Measurements from ENCODE around the gene TFR2. TPM values are rescaled to one million over a fixed set of nuclear protein-coding genes. Genes with fewer than 3 reads are reported as not detected.

TFR2 gene
- total RNA-seq, 4 donors from 2014 or later: 0.43 to 2.0 TPM; not detected in 2

- Histone ChIP-seq H3K9me3 (no peaks in the 10 kb centered on the region), H3K4me3 (no peak overlapping the region), H3K27ac (no peak overlapping the region), H3K36me3 (no peaks in the 10 kb centered on the region), H3K4me1 (no peaks in the 10 kb centered on the region), H3K27me3 (no peaks in the 10 kb centered on the region)
- intact Hi-C loops (cut with DNase I; ENCODE audit: low total_unique reads): no loop called here
- no peak for DNase-seq
- TF ChIP-seq POLR2A (IDR thresholded peaks at IDR 0.05) (no peak), CTCF (IDR thresholded peaks at IDR 0.05) (no peak)
These were observed 64.2 kb downstream of the TFR2 start for GRCh38 chr7:100577103-100577502.

DNA sequence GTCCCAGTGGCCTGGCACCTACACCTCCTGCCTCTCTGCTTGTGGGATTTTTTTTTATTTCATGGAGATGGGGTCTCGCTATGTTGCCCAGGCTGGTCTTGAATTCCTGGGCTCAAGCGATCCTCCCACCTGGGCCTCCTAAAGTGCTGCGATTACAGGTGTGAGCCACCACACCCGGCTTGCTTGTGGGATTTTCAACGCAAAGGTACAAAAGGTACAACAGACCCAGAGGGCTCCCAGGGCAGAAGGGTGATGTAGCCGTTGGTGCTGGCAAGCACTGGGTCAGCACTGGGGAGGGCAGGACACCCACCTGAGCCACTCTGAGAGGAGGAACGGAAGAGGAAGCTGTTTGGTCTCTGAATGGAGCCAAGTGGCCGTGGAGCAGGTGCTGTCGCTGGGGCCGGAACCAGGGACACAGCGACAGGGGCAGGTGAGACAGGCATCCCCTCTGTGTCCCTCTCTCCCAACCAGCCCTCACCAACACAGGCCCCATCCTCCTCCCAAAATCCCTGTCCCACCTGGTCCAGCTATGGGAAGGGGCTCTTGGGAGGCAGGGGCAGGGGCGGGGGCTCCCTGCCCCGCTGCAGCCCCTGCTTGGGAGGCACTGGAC is 64.9 kb downstream of the TFR2 start:
- no peaks in the 10 kb centered on the region for H3K36me3 ChIP-seq
- H3K4me3 ChIP-seq: no peak overlapping the region
- intact Hi-C loops (cut with DNase I; ENCODE audit: low total_unique reads): no loop called here
- H3K27me3 ChIP-seq: no peaks in the 10 kb centered on the region
- H3K4me1 ChIP-seq: no peaks in the 10 kb centered on the region
- TF ChIP-seq CTCF (IDR thresholded peaks at IDR 0.05) (no peak), POLR2A (IDR thresholded peaks at IDR 0.05) (no peak)
- no peak overlapping the region for H3K27ac ChIP-seq
- DNase-seq: no peak
- no peaks in the 10 kb centered on the region for H3K9me3 ChIP-seq

GRCh38 chr7:100575746-100576383 is 65.5 kb downstream of the TFR2 start:
- no peak for TF ChIP-seq CTCF (IDR thresholded peaks at IDR 0.05)
- TF ChIP-seq POLR2A (IDR thresholded peaks at IDR 0.05): no peak
- no peak for DNase-seq
- no peak overlapping the region for H3K27ac ChIP-seq
- H3K9me3 ChIP-seq: no peaks in the 10 kb centered on the region
- H3K36me3 ChIP-seq: no peaks in the 10 kb centered on the region
- H3K4me3 ChIP-seq: no peak overlapping the region
- no peaks in the 10 kb centered on the region for H3K27me3 ChIP-seq
- no peaks in the 10 kb centered on the region for H3K4me1 ChIP-seq
- intact Hi-C loops (cut with DNase I; ENCODE audit: low total_unique reads): no loop called here

DNA sequence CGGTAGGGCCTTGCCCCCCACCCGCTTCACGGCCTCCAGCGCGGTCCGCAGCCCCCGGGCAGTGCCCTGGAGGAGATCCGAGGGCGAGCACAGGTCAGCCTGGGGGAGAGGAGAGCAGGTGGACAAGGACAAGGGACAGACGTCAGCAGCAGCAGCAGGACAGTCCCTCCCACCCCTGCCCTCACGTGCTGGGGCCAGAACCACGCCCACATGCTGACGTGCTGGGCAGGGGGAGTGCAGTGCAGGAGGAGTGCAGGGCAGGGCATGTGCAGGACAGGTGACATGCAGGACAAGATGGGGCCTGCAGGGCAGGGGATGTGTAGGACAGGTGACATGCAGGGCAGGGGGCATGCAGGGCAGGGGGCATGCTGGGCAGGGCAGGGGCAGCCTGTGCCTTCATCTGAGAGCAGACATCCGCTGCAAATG is 66.1 kb downstream of the TFR2 start:
- no peak overlapping the region for H3K27ac ChIP-seq
- no peaks in the 10 kb centered on the region for H3K27me3 ChIP-seq
- peaks cover 0 to 3% of the 10 kb centered on the region in 2 donors for H3K4me1 ChIP-seq
- TF ChIP-seq CTCF (IDR thresholded peaks at IDR 0.05) (no peak), POLR2A (IDR thresholded peaks at IDR 0.05) (no peak)
- H3K36me3 ChIP-seq: no peaks in the 10 kb centered on the region
- no peak for DNase-seq
- intact Hi-C loops (cut with DNase I; ENCODE audit: low total_unique reads): no loop called here
- no peak overlapping the region for H3K4me3 ChIP-seq
- H3K9me3 ChIP-seq: no peaks in the 10 kb centered on the region

DNA sequence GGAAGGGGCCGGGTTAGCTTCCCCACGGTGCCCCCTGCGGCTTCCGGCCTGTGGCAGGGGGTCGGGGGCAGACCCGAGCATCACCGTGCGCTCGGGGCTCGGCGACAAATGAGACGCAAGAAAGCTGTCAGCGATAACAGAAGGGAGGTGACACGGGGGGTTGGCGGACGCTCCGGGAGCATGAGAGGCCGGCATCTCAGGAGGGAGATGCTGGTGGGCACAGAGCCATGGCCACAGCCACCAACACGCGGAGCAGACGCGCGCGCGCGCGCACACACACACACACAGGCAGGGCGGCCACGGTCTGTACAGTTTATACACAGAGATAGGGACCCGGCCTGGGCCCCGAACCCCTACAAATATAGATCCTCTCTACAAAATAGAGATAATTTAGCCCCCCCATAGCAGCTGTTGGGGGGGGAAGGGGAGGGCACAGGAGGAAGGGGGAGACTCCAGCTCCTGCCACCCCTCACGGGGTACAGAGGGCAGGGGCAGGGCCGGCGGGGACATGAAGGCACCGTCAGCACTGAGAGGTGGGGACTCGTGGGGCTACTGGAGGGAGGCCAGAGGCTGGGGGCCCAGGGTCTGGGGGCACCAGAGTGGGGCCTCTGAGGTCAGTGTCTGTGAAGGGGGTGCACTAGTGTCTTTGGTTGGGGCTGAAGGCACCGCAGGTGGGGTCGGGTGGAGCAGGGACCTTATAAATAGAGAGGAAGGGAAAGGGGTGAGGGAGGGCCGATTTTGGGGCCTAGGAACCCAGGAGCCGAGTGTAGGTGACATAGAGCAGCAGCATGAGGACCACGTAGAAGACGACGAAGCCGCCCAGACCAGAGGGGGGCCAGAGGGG is 66.8 kb downstream of the TFR2 start:
- no peaks in the 10 kb centered on the region for H3K27me3 ChIP-seq
- H3K4me3 ChIP-seq: no peak overlapping the region
- DNase-seq: peak in 1 of 2 donors; percentile 23
- H3K27ac ChIP-seq: no peak overlapping the region
- H3K36me3 ChIP-seq: no peaks in the 10 kb centered on the region
- intact Hi-C loops (cut with DNase I; ENCODE audit: low total_unique reads): no loop called here
- TF ChIP-seq POLR2A (IDR thresholded peaks at IDR 0.05): no peak
- TF ChIP-seq CTCF (IDR thresholded peaks at IDR 0.05): no peak
- H3K9me3 ChIP-seq: no peaks in the 10 kb centered on the region
- peaks cover 0 to 3% of the 10 kb centered on the region in 2 donors for H3K4me1 ChIP-seq
